Stimulated activated CD4-positive, alpha-beta T cell treated with anti-CD3 and anti-CD28 coated beads, Interleukin-15, amount 100 ng/mL, for 24 hours (primary cell): Measurements from ENCODE around the gene PFDN4.
A peak's percentile ranks its signal among the peaks of the same experiment; 100 is the strongest.
"Not testable (repeated sequence)": the region's sequence is repeated elsewhere in the genome, so short reads cannot be mapped to it uniquely, and the experiment has no call there.

Source experiments
- DNase-seq: peaks from one replicate; pipeline ENCODE4 v3.0.0-alpha.2; 2020

Gene PFDN4

DNA sequence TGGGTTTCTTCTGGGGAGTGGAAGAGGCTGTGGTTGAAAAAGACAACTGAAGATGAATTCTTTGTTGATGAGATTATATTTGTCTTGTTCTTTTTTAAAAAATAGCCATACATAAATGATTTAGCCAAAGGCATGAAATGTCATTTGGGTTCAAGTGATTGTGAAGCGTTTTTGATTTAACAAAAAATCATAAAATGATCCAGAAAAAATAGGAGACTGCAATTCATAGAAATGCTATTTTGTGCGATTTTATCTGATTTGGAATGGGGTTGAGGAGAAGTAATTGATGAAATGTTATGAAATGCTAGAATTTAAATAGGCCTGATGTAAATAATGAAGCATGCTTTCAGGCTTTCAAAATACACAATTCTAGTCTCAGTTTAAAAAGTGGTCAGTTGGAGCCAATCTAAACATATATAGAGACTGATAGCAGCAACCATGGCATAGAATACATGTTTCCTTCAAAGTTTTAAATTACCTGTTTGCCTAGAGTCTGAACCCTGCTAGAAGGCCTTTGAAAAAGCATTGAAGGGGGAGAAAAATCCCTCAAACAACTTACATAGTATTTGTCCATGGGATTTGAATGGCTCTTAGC is 21.8 kb downstream of the PFDN4 start:
- no peak for DNase-seq

DNA sequence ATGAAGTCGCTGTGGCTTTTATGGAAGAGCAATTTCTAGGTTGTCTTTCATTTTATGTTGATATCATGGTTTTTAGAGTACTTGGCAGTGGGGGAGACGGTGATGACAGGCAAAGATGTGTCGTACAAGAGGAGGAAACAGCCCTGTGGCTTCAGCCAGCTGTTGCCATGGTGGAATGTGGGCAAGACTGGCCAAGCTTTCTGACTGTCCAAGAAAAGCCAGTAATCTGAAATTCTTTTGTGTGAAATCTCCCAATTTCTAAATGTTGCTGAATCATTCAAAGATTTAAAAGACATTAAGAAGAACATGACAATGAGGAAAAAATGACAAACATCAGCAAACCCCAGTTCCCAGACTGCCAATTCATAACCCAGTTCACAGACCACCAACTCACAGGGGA is 23.1 kb downstream of the PFDN4 start:
- no peak for DNase-seq

DNA sequence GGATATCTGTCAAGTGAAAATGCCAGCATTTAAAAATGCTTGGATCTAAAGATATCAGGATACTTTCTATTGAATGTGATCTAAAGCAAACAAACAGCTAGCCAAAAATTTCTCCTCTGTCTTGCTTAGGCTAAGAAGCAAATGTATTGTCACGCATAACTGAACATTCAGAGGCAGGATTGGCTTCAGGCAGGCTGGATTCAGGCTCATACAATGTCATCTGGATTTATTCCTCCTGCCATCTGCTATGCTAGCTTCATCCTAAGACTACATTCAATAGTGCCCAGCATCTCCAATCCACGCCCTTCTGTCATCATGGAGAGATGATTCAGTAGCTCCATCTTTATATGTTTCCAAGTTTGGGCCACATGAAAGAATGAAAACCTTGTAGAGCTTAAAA is 27.1 kb downstream of the PFDN4 start:
- DNase-seq, result no peak

DNA sequence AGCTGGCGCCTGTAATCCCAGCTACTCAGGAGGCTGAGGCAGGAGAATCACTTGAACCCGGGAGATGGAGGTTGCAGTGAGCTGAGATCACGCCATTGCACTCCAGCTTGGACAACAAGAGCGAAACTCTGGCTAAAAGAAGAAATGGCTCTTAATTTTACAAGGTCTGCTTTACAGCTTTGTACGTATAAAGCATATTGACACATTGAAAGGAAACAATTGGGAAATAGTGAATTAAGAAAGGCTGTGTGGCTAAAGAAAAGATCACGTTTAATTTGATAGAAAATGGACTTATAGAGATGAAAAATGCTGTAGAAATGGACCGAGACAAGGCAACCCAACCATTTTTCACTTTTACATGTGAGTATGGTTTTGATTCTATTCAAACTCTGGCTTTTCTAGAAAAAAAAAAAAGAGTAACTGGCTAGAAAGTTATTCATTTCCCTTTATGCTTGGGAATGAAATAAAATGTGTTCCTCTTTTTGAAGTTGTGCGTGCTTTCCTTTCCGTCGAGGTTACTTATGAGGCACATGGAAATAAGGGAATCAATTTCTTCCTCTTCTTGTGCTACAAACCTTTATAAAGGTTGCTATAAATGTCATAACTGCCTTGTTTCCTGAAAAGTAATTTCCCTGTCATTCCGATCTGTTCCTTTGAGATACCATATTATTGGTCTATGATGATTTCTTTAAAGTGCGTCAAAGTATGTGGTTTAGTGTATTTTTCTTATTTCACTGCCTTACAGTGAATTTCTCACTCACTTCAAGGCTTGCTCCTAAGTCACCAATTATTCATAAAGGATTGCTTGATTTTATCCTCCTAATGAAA is 29.4 kb downstream of the PFDN4 start:
- DNase-seq, result no peak

DNA sequence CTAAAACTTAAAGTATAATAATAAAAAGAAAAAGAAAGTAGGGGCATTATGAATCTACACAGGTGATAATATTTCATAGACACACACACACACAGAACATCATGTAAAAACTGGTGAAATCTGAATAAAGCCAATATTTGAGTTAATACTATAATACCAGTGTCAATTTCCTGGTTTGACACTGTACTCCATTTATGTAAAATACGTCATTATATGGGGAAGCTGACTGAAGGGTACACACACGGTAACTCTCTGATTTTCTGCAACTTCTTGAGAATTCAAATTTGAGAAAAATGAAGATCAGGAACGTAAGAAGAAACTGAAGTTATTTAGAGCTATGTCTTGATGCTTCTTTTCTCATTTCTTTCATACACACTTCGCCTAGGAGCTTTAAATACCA is 36.2 kb downstream of the PFDN4 start:
- no peak for DNase-seq

DNA sequence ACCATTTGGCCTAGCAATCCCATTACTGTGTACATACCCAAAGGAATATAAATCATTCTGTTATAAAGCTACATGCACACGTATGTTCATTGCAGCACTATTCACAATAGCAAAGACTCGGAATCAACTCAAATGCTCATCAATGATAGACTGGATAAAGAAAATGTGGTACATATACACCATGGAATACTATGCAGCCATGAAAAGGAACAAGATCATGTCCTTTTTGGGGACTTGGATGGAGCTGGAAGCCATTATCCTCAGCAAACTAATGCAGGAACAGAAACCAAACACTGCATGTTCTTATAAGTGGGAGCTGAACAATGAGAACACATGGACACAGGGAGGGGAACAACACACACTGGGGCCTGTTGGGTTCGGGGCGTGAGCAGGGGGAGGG is 40.8 kb downstream of the PFDN4 start:
- not testable (repeated sequence) for DNase-seq

DNA sequence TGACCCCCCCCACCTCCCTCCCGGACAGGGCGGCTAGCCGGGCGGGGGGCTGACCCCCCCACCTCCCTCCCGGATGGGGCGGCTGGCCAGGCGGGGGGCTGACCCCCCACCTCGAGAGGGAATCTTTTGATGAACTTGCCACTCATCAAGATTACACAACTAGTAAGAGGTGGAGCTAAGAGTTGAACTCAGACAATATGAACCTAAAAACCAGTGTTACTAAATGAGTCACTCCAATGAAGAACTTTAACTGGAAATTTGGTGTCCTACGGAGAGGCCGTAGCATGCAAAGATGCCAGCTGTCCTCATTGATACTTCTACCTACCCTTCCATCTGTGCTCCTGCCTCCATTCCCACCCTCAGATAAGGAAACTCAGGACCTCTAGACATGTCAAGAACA is 42.8 kb downstream of the PFDN4 start:
- no peak for DNase-seq

- no peak for DNase-seq
These were observed 43.2 kb downstream of the PFDN4 start for GRCh38 chr20:54251096-54251495.

- no peak for DNase-seq
These were observed 46.7 kb downstream of the PFDN4 start for GRCh38 chr20:54254596-54254995.

- no peak for DNase-seq
These were observed 47.3 kb downstream of the PFDN4 start for GRCh38 chr20:54255157-54255556.

DNA sequence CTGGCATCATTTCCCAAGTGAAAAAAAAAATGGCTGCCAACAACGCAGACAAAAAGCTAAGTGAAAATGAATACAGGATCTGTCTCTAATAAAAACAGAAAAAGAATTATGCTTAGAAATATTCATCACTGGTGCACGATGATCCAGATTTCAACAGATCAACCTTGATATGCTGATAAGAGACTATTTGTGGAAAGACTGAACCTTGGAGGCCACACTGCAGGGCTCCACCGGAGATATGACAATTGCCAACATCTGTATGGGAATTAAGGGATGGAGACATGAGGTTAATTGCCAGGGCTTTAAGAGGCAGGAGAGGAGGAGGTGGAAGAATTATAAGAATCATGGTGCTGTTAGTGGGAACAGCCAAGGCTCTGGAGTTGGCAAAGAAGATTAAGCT is 48.3 kb downstream of the PFDN4 start:
- DNase-seq, result no peak

- no peak for DNase-seq
These were observed 49.4 kb downstream of the PFDN4 start for GRCh38 chr20:54257071-54257816.

DNA sequence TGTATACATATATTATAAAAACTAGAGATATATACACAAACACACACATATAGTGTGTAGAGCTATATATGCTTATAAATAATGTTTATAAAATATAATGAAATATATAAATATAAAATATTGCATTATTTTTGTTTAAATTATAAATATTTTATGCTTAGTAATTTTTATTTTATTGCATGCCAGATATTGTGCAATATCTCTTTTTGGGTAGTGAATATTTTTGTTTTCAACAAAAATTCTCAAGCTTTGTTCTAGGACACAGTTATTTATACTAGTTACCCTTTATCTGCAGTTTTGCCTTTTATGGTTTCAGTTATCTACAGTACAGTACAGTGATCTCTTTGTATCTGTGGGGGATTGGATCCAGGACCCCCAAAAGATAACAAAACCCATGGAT is 52.2 kb downstream of the PFDN4 start:
- DNase-seq, result no peak

DNA sequence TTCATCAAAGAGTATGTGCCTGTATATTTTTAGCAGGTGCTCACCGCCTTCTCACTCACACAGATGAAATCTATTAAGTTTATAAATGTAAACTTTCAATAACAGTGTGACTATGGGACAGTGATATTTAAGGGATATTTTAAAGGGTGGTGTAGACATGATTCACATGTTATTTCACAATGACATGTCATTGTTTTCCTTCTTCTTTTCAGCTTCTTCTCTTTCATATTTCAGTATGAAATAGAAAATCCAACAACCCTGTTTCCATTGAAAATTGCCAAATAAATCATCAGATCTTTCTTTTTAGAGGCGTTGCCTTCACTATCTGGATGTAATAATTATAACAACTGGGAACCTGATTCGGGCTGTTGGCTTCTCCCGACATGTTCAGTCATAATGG is 54.8 kb downstream of the PFDN4 start:
- no peak for DNase-seq

- DNase-seq, result no peak
These were observed 55.3 kb downstream of the PFDN4 start for GRCh38 chr20:54263116-54263690.

- DNase-seq, result not testable (repeated sequence)
These were observed 57.9 kb downstream of the PFDN4 start for GRCh38 chr20:54265791-54266190.

DNA sequence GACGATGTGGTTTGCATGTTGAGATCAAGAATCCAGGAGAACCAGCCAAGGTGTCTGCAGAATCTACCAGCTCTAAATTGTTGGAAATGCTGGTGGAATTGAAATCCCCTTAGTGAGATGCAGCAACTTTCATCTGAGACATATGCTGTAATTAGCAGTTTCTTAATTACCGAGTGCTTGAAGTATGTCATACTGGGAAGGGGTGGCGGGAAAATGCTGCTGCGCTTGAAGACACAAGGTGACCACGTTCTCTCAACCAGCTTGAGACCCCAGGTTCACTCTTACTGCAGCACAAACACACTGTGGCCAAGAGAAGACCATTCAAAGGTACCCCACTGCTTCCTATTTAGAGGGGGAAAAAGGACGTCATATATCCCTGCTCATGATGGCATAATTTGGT is 59.0 kb downstream of the PFDN4 start:
- no peak for DNase-seq

DNA sequence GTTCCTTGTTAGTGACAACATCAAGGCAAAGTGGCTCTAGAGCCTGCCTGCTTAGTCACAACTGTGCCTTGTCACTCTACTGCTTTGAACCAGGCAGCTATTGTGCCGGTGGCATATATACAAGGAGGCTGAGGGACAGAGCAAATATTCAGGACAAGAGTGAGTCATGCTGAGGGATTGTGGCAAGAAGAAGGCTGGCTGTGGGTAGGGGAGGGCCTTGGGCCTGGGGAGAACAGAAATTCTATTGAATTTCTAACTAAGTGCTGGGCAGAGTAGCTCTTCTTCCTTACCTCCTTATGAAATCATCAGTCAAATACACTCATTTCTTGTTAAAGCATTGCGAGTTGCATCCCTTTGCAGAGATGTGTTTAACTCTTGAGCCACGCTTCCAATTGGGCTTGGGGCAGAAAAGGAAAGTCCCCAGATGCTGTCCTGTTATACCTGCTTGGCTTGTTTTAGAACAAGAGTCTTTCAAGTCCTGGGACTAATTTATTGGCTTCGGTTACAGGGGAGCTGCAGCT is 59.7 kb downstream of the PFDN4 start:
- peak; percentile 19 for DNase-seq

DNA sequence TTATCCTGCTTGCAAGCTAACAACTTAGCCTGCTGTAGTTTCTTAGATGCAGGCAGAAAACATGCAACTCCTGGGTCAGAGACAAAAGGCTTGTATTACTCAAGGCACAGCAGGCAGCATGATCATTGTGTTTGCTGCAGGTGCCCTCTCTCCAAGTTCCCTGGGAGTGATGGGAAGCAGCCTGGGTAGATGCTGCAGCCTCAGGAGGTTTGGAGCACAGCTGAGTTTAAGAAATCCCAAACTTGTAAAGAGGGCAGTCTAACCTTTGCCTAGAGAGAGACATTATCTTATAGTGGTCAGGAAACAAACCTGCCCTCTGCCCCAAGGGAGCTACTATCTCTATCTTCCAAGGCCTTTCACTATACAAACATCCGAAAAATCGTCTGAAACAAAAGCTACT is 61.1 kb downstream of the PFDN4 start:
- DNase-seq, result no peak
